HL-60 (cell line): ENCODE results near the gene TMEM18.
"Not testable (repeated sequence)": the region's sequence is repeated elsewhere in the genome, so short reads cannot be mapped to it uniquely, and the experiment has no call there.

ENCODE experiments used
- POLR2AphosphoS5 ChIP-seq: IDR thresholded peaks from 2 replicates; pipeline ENCODE4 v1.6.1; 2012; ENCODE audit warnings: low read depth
- TF ChIP-seq, protein P1 (sequence below): IDR thresholded peaks from one replicate; pipeline ENCODE4 v1.5.1; 2011; ENCODE audit warnings: low read length, control low read depth, inconsistent platforms; ENCODE audit not compliant: insufficient read depth

DNA sequence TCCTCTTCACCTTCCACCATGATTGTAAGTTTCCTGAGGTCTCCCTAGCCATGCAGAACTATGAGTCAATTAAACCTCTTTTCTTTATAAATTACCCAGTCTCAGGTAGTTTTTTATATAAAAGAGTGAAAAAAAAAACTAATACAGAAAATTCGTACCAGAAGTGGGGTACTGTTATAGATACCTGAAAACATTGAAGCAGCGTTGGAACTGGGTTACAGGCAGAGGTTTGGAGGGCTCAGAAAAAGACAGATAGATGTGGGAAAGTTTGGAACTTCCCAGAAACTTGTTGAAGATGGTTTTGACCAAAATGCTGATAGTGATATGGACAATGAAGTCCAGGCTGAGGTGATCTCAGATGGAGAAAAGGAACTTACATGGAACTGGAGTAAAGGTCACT, 7.7 kb upstream of the TMEM18 start:
- not testable (repeated sequence) for TF ChIP-seq POLR2AphosphoS5
- TF ChIP-seq, protein P1, sequence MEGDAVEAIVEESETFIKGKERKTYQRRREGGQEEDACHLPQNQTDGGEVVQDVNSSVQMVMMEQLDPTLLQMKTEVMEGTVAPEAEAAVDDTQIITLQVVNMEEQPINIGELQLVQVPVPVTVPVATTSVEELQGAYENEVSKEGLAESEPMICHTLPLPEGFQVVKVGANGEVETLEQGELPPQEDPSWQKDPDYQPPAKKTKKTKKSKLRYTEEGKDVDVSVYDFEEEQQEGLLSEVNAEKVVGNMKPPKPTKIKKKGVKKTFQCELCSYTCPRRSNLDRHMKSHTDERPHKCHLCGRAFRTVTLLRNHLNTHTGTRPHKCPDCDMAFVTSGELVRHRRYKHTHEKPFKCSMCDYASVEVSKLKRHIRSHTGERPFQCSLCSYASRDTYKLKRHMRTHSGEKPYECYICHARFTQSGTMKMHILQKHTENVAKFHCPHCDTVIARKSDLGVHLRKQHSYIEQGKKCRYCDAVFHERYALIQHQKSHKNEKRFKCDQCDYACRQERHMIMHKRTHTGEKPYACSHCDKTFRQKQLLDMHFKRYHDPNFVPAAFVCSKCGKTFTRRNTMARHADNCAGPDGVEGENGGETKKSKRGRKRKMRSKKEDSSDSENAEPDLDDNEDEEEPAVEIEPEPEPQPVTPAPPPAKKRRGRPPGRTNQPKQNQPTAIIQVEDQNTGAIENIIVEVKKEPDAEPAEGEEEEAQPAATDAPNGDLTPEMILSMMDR, result not testable (repeated sequence)
